PC-9 (cell line): ENCODE data around the gene ETNK2.

Experiments
- CTCF ChIP-seq: fragments of 200-600 bp; sonication (generic); conservative IDR thresholded peaks from 2 replicates; pipeline ENCODE4 v1.6.1; 2017; ENCODE audit warnings: mixed run types, antibody characterized with exemption, mild to moderate bottlenecking, moderate library complexity
- EZH2 ChIP-seq: fragments of 200-600 bp; sonication (generic); IDR thresholded peaks from 2 replicates; pipeline ENCODE4 v1.8.0; 2017; ENCODE audit warnings: antibody characterized with exemption, low read depth

GRCh38 chr1:204150702-204151551, 917 bp downstream of the ETNK2 start:
- TF ChIP-seq CTCF (no peak), EZH2 (no peak)
